Stimulated activated CD8-positive, alpha-beta memory T cell treated with anti-CD3 and anti-CD28 coated beads, Interleukin-7, amount 100 ng/mL, for 24 hours (primary cell): ENCODE results near the gene TRNAU1AP.
"Not testable (repeated sequence)": the region's sequence is repeated elsewhere in the genome, so short reads cannot be mapped to it uniquely, and the experiment has no call there.

Source experiments
- DNase-seq: peaks from one replicate; pipeline ENCODE4 v3.0.0-alpha.2; 2020; ENCODE audit warnings: low read depth

The TRNAU1AP gene

DNA sequence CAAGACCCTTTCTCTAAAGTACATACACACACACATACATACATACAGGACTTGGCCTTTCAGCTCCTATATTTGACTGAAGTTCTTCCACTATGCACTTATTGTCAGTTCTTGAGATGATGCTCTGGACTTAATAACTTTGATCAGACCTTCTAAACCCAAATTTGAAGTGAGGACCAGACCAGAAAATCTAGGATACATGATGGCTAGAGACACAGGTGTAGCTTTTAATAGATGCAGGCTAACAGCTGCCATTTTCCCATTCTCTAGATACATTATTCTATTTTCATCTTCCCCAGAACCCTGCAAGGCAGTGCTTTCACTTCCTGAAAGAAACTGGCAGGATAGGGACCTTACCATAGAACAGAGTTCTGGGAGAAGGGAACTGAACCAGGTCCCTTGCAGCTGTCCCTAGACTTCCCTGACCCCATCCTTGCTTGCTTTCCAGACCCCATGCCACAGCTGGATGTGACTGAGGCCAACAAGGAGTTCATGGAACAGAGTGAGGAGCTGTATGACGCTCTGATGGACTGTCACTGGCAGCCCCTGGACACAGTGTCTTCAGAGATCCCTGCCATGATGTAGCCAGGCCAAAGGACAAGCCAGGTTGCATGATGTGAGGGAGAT, 24.3 kb downstream of the TRNAU1AP start:
- DNase-seq = no peak

DNA sequence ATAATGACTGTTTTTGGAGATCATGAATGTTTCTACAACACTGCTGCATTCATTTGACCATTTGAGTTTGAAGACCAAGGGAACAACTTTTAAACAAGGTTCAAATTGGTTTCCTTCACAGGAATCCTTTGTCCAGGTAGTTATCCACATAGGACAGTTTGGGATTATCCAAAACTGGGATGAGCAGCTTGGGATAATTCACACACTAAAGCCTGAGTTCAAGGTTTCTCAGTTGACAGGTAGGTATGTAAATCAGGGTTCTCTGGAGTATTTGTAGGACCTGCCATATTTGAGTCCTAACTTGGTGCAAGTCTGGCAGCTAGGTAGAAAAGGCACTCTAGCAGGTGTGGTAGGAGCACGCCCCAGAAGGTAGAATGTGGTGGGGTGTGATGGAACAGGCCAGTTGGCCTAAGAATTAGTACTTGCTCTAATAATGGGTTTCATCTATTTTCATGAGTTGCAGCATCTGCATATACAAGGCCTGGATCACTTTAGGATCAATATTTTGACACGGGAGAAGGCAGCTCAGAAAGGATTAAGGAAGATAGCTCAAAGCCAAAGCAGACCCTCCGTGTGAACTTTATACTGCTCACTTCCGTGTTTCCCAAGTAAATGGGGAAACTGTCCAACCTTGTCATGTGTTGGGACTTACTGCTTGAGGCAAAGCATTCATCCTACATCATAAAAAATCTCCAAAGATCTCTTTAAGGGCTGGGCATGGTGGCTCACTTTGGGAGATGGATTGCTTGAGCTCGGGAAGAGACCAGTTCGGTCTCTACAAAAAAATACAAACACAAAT, 25.1 kb downstream of the TRNAU1AP start:
- no peak for DNase-seq

DNA sequence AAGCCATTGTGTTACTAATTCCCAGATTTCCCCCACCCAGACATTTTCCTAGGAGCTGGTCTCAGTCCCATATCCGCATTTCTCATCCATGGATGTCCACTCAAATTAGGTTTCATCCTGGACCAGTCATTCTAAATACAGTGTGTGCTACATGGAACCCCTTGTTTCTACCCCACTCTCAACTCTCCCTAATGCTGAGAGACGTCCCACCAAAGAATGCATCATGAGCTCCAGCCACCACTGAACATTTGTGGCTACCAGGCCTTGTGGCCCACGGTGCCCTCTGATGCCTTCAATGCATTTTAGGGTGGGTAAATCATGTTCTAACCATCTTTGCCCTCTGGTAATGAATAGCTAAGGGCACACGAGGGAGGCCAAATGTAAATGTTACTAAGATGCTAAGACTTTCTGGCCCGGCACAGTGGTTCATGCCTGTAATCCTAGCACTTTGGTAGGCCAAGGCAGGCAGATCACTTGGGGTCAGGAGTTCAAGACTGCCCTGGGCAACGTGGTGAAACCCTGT, 25.9 kb downstream of the TRNAU1AP start:
- no peak for DNase-seq

DNA sequence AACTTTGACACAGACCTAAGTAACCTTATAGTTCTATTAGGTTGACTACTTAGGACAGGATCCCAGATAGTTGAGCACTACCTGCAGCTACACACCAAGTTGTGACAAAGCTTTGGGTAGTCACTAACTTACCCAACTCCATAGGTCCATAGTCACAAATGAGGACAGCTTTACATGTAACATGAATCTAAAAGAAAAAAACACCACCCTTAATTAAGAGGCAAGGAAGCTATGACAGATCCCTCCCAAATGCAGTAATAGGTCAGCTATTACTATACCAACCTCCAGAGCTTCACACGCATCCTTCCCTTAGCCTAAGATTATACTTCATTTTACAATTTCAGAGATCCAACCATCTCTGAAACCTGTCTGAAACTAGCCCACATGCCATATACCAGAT, 26.5 kb downstream of the TRNAU1AP start:
- DNase-seq = no peak

DNA sequence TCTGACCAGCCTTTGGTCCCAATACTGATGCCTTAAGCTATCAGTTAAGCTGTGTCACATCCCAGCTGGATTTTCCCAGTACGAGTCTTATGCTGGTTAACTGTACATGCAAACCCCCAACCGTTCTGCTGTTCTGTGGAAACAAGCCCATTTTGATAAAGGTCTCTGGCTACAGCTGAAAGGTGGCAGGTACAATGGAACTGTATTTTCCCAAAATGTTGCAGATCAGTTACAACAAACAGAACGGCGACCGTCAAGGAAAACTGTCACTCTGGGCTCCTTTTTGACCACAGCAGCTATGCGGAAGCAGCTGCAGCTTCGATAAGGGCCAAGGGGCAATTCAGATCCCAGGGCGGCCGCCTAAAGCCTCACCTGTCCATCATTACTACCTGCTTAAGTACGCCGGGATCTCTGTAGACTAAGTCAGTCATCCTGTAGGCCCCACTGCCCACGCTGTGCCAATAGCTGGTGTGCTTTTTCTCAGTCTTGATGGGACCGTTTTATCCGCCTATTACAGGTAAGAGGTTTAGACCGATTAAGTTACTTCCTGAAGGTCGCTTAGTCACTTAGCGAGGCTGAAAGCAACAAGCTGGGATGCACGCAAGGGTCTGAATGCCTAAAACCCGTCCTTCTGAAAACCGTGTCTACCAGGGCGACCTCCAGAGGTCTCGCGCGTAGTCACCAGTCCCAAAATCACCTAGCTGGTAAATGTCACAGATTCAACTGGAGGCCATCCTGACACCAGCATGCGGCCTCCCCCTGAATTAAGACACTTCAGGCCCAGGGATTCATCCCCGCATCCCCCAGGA, 28.0 kb downstream of the TRNAU1AP start:
- no peak for DNase-seq

DNA sequence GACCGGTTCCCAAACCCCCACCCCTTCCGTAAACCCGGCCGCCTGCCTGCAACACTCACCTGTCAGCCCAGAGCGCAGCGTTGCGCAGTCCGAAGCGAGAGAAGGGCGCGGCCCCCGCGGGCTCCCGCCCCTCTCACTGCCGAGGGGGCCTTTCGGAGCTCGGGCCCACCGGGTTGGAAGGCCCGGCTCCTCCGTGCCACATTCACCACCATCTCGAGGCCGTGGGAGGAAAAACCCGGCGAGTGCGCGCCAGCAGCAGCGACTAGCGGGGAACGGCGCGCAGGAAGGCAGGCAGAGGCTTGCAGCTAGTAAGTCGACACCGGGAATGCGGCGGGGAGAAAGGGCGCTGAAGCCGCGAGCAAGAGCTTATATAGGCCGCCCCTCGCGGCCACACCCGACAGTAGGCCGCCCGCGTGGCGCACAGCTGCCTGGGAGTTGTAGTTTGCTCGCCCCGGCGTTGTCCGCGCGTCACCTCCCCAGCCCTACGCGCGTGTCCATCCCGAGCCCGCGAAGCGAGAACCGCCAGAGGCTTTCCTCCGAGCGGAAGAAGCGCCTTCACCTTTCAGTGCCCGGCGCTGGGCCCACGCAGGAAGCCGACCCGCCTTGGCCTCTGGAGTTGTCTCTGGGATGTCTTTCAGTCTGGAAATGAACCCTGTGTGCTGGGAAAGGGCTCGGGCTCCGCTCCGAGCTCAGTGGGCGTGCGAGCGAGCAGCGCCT, 28.8 kb downstream of the TRNAU1AP start:
- DNase-seq = peak; percentile 85

DNA sequence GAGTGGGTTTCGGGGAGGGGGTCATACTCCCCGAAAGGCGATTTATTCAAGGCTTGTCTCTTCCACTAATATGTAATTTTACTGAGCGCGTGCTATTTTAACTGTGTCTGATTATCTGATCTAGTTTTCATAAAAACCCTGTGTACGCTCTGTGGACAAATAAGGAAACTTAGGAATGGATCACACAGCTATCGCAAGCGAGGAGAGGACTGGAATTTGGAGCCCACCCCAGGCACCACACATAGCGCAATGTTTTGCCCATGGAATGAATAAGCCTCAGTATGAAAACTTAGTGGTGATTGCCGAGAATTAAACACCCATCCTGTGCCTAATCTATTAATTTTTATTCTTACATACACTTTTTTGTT, 29.3 kb downstream of the TRNAU1AP start:
- no peak for DNase-seq

DNA sequence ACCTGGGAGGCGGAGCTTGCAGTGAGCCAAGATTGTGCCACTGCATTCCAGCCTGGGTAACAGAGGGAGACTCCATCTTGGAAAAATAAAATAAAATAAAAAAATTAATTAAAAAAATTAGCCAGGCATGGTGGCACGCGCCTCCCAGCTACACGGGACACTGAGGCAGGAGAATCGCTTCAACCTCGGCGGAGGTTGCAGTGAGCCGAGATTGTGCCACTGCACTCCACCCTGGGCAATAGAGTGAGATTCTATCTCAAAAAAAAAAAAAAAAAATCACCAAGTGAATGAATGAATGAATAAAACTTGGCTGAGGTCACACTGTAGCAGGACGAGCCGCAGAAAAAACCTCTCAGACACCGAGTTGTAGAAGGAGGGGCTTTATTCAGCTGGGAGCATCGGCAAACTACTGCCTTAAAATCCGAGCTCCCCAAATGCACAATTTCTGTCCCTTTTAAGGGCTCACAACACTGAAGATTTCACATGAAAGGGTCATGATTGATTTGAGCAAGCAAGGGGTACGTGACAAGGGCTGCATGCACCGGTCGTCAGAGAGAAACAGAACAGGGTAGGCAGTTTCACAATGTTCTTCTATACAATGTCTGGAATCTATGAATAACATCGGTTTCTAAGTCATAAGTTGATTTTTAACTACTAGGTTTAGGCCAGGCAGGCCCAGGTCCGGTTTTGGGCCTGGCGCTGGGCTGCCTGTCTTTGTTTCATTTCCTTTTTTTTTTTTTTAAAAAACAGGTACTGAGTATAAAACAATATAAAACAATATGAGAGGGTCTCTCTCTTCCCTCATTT, 33.9 kb downstream of the TRNAU1AP start:
- DNase-seq = not testable (repeated sequence)

DNA sequence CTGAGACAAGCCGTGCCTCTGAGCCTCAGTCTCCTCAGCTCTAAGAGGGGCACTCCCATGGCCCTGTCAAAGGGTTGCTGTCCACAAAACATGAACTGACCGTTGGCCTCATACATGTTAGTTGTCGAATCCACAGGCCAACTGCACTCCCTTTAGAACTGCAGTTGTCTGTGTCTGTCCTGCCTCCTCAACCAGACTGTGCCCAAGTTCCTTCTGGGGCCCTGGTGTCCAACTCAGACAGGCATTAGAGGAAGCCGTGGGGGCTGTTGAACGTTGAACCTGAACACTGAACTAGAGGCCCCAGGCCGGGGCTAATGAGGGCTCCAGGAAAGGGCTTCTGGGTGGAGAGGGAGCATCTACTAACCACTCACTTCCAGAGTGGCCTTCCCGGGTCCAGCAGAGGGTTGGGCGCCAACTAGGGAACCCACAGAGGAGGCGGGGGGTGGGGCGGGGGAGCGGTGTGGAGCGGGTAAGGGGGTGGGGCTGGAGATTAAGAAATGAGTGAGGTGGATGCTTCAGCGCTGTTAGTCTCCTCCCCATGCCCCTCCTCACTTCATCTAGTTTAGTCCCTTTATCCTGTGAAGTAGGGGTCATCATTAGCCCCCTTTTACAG, 38.9 kb downstream of the TRNAU1AP start, which contains the start of gene RAB42:
TSS of gene RAB42 (plus strand) at position 558 of the 613 bp plus-strand sequence. CDS start 247 bp downstream, outside the sequence.
- no peak for DNase-seq

DNA sequence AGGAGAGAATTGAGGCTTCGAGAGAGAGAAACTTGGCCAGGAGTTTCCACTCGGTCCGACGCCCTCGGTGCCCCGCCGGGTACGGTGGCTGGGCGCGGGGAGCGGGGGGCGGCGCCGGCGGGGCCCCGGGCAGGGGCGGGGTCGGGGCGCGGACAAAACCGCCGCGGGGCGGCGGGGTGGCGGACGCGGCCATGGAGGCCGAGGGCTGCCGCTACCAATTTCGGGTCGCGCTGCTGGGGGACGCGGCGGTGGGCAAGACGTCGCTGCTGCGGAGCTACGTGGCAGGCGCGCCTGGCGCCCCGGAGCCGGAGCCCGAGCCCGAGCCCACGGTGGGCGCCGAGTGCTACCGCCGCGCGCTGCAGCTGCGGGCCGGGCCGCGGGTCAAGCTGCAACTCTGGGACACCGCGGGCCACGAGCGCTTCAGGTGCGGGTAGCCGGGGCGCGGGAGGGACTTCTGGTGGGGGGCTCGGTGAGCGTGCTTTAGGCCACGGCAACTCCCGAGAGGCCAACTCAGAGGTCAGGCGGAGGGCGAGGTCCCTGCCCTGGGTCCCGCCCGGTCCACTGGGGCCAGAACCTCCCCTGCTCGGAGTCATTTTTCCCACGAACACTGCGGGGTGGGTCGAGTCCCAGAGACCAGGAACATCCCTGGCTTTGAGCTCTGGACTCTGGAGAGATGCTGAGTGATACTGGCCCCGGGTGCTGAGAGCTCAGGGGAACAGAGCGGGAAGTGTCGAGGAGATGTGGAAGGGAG, 39.6 kb downstream of the TRNAU1AP start:
- no peak for DNase-seq

DNA sequence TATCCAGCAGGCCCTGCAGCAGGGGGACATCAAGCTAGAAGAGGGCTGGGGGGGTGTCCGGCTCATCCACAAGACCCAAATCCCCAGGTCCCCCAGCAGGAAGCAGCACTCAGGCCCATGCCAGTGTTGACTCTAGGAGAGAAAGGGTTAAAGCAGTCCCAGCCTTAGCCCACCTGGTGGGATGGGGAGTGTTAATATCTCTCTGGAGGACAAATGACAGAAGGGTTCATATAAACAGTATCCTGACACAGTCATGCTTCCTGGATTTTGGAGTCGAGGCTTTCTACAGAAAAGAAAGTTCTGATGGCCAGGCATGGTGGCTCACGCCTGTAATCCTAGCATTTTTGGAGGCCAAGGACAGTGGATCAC, 41.1 kb downstream of the TRNAU1AP start:
- not testable (repeated sequence) for DNase-seq

DNA sequence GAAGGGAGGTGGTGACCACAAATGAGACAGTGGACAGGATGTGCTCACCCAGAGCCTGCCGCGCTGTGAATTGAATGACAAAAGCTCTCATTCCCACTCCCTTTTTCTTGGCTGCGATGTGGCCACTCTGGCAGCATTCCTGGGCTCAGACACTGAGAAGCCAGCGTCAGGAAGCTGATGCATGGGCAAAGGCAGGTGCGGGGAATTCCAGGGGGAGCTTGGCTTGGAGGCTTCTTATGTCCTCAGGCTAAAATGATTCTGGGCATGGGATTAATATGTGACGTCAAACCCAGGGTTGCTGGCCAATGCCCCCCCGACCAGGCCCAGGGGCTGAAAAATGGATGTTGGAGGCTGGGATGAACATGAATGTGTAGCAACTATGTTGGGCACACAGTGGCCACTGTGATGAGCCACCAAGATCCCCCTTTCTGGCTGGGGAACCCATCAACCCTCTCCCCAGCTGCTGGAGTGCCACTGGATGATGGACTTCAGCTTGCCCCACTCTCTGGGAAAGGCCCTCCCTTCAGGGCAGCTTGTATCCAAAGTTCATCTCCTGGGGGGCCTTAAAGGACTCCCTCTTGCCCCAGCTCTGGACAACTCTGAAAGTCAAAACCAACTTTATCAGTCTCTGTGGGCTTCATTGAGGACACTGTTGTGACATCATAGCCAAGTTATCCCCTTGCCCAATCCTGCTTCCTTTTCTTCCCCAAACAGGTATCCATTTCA, 42.0 kb downstream of the TRNAU1AP start:
- not testable (repeated sequence) for DNase-seq

DNA sequence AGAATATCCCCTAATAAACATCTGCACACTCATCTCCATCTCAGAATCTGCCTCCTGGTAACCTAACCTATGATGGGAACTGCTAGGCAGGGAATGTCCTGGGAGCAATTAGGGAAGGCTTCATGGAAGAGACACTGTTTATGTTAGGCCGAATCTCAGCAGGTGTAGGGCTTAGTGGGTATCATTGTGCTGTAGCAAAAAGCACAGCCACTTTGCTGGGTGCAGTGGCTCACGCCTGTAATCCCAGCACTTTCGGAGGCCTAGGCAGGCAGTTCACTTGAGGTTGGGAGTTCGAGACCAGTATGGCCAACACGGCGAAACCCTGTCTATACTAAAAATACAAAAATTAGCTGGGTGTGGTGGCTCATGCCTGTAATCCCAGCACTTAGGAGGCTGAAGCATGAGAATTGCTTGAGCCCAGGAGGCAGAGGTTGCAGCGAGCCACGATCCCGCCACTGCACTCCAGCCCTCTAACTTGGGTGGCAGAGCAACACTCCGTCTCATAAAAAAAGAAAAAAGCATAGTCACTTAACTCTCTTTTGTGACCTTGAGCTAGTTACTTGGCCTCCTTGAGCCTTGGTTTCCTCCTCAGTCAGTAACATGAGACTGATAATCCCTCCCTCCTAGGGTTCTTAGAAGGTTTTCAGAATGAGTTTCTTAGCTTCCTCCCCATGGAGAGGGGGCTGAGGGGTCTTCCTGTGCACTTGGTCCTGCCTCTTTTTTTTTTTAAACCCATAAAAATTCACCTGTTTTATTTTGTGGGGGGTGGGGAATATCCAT, 42.7 kb downstream of the TRNAU1AP start:
- no peak for DNase-seq

DNA sequence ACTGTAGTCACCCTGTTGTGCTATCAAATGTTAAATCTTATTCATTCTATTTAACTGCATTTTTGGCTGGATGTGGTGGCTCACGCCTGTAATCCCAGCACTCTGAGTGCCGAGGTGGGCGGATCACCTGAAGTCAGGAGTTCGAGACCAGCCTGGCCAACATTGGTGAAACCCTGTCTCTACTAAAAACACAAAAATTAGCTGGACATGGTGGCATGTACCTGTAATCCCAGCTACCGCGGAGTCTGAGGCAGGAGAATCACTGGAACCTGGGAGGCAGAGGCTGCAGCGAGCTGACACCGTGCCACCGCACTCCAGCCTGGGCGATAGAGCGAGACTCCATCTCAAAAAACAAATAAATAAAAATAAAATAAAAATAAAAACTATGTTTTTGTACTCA, 43.4 kb downstream of the TRNAU1AP start:
- DNase-seq = not testable (repeated sequence)

DNA sequence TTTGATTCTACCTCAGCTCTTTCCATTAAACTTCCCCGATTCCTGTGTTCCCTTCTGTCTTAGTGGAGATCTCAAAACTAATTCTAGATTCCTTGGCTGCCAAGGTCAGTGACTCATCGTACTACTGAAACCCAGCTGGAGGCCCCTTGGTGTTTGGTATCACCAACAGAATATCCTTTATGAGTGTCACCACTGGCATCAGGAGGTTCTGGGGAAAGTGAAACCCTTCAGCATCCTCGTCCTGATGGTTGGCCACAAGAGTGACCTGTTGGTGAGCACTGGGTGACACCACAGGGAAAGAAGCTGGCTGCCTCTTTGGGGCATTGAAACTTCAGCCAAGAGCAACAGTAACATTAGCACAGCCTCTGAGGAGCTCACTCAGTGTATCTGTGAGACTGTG, 48.8 kb downstream of the TRNAU1AP start:
- DNase-seq = no peak

DNA sequence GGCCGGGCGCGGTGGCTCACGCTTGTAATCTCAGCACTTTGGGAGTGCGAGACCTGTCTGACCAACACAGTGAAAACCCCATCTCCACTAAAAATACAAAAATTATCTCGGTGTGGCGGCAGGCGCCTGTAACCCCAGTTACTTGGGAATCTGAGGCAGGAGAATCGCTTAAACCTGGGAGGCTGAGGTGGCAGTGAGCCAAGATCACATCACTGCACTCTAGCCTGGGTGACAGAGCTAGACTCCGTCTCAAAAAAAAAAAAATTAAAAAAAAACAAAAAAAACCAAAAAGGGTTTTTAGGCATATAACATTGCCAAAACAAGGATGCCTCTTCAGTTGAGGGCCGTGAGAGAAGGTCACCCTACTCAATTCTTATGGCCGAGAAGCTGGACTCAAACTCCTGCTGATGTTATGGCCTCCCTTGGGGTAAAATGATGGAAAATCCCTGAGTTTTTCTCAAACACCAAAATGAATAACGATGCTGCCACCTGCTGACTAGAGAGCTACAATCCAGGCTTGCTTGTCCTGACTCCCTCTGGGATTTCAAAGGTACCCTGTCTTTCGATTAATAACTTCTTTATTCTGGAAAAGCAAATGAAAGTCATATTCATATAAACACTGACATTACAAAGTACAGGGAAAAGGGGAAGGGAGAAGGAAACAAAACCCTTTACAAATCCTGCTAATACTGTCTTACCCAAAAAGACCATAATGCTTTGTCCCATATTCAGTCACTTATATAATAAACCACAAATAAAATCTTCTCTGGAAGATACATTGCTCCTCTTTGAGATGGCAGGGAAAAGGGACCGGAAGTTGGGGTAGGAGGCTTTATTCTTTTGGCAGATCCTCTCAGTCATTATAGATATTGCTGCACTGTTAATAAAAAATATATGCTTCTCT, 49.9 kb downstream of the TRNAU1AP start:
- no peak for DNase-seq

DNA sequence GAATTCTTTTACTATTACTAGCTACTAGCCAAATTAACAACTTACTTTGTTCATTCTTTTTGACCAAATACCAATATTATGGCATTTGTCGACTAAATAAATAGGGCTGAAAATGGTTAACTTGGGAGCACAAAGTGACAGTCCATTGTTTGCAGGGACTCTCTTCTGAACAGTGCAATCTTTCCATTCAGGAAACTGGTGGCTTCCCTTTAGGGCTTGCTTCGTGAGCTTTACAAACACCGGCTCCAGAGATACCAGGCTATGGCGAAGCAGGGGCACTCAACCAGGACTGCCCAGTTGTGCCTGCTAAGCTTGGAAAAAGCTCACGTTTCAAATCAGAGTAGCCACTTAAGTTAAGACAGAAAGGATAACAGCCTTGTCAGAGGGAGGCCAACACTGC, 51.5 kb downstream of the TRNAU1AP start:
- DNase-seq = no peak
